ENCODE results near the gene FBXO30.

FBXO30 gene

GRCh38 chr6:145842693-145843546 lies 28.3 kb upstream of the FBXO30 start:
- no peak overlapping the region for H3K9ac ChIP-seq (ENCODE audit: low read length in 5 of 5)
- H3K27me3 ChIP-seq (ENCODE audit: control insufficient read depth in 5 of 5, insufficient read depth in 4 of 5, low read length in 5 of 5): no peaks in the 10 kb centered on the region
- no peak overlapping the region for H3K4me3 ChIP-seq (ENCODE audit: low read depth in 1 of 5, low read length in 5 of 5)
- peaks cover 0 to 18% (median 0%) of the 10 kb centered on the region in 5 donors for H3K4me1 ChIP-seq (ENCODE audit: control insufficient read depth in 5 of 5, insufficient read depth in 5 of 5, low read length in 5 of 5)
- H3K36me3 ChIP-seq (ENCODE audit: control insufficient read depth in 5 of 5, insufficient read depth in 5 of 5, low read length in 5 of 5): peaks cover 0 to 3% (median 0%) of the 10 kb centered on the region in 5 donors
- no peak overlapping the region for H3K27ac ChIP-seq (ENCODE audit: low read depth, low read length)
- no peaks in the 10 kb centered on the region for H3K9me3 ChIP-seq (ENCODE audit: control insufficient read depth in 5 of 5, low read length in 5 of 5)

- no peak overlapping the region for H3K27ac ChIP-seq (ENCODE audit: low read depth, low read length)
- H3K36me3 ChIP-seq (ENCODE audit: control insufficient read depth in 5 of 5, insufficient read depth in 5 of 5, low read length in 5 of 5): peaks cover 0 to 3% (median 0%) of the 10 kb centered on the region in 5 donors
- H3K9ac ChIP-seq (ENCODE audit: low read length in 5 of 5): no peak overlapping the region
- no peak overlapping the region for H3K4me3 ChIP-seq (ENCODE audit: low read depth in 1 of 5, low read length in 5 of 5)
- H3K27me3 ChIP-seq (ENCODE audit: control insufficient read depth in 5 of 5, insufficient read depth in 4 of 5, low read length in 5 of 5): no peaks in the 10 kb centered on the region
- H3K9me3 ChIP-seq (ENCODE audit: control insufficient read depth in 5 of 5, low read length in 5 of 5): no peaks in the 10 kb centered on the region
- H3K4me1 ChIP-seq (ENCODE audit: control insufficient read depth in 5 of 5, insufficient read depth in 5 of 5, low read length in 5 of 5): peaks cover 0 to 18% (median 0%) of the 10 kb centered on the region in 5 donors
Measured at GRCh38 chr6:145841668-145842067, 27.1 kb upstream of the FBXO30 start.

GRCh38 chr6:145839653-145840052 lies 25.1 kb upstream of the FBXO30 start:
- H3K4me1 ChIP-seq (ENCODE audit: control insufficient read depth in 5 of 5, insufficient read depth in 5 of 5, low read length in 5 of 5): peaks cover 0 to 12% (median 0%) of the 10 kb centered on the region in 5 donors
- no peaks in the 10 kb centered on the region for H3K9me3 ChIP-seq (ENCODE audit: control insufficient read depth in 5 of 5, low read length in 5 of 5)
- H3K9ac ChIP-seq (ENCODE audit: low read length in 5 of 5): no peak overlapping the region
- H3K4me3 ChIP-seq (ENCODE audit: low read depth in 1 of 5, low read length in 5 of 5): no peak overlapping the region
- no peak overlapping the region for H3K27ac ChIP-seq (ENCODE audit: low read depth, low read length)
- no peaks in the 10 kb centered on the region for H3K27me3 ChIP-seq (ENCODE audit: control insufficient read depth in 5 of 5, insufficient read depth in 4 of 5, low read length in 5 of 5)
- peaks cover 0 to 3% (median 0%) of the 10 kb centered on the region in 5 donors for H3K36me3 ChIP-seq (ENCODE audit: control insufficient read depth in 5 of 5, insufficient read depth in 5 of 5, low read length in 5 of 5)

GRCh38 chr6:145838305-145838704 lies 23.7 kb upstream of the FBXO30 start:
- no peak overlapping the region for H3K27ac ChIP-seq (ENCODE audit: low read depth, low read length)
- no peak overlapping the region for H3K4me3 ChIP-seq (ENCODE audit: low read depth in 1 of 5, low read length in 5 of 5)
- H3K9ac ChIP-seq (ENCODE audit: low read length in 5 of 5): no peak overlapping the region
- H3K27me3 ChIP-seq (ENCODE audit: control insufficient read depth in 5 of 5, insufficient read depth in 4 of 5, low read length in 5 of 5): no peaks in the 10 kb centered on the region
- H3K36me3 ChIP-seq (ENCODE audit: control insufficient read depth in 5 of 5, insufficient read depth in 5 of 5, low read length in 5 of 5): peaks cover 0 to 3% (median 0%) of the 10 kb centered on the region in 5 donors
- H3K4me1 ChIP-seq (ENCODE audit: control insufficient read depth in 5 of 5, insufficient read depth in 5 of 5, low read length in 5 of 5): peaks cover 0 to 10% (median 0%) of the 10 kb centered on the region in 5 donors
- no peaks in the 10 kb centered on the region for H3K9me3 ChIP-seq (ENCODE audit: control insufficient read depth in 5 of 5, low read length in 5 of 5)

GRCh38 chr6:145836772-145837171 lies 22.2 kb upstream of the FBXO30 start:
- no peaks in the 10 kb centered on the region for H3K4me1 ChIP-seq (ENCODE audit: control insufficient read depth in 5 of 5, insufficient read depth in 5 of 5, low read length in 5 of 5)
- no peak overlapping the region for H3K27ac ChIP-seq (ENCODE audit: low read depth, low read length)
- no peak overlapping the region for H3K9ac ChIP-seq (ENCODE audit: low read length in 5 of 5)
- no peaks in the 10 kb centered on the region for H3K27me3 ChIP-seq (ENCODE audit: control insufficient read depth in 5 of 5, insufficient read depth in 4 of 5, low read length in 5 of 5)
- no peaks in the 10 kb centered on the region for H3K9me3 ChIP-seq (ENCODE audit: control insufficient read depth in 5 of 5, low read length in 5 of 5)
- H3K4me3 ChIP-seq (ENCODE audit: low read depth in 1 of 5, low read length in 5 of 5): no peak overlapping the region
- H3K36me3 ChIP-seq (ENCODE audit: control insufficient read depth in 5 of 5, insufficient read depth in 5 of 5, low read length in 5 of 5): peaks cover 0 to 2% (median 0%) of the 10 kb centered on the region in 5 donors

- no peak overlapping the region for H3K27ac ChIP-seq (ENCODE audit: low read depth, low read length)
- H3K4me3 ChIP-seq (ENCODE audit: low read depth in 1 of 5, low read length in 5 of 5): no peak overlapping the region
- H3K9ac ChIP-seq (ENCODE audit: low read length in 5 of 5): no peak overlapping the region
- no peaks in the 10 kb centered on the region for H3K27me3 ChIP-seq (ENCODE audit: control insufficient read depth in 5 of 5, insufficient read depth in 4 of 5, low read length in 5 of 5)
- no peaks in the 10 kb centered on the region for H3K9me3 ChIP-seq (ENCODE audit: control insufficient read depth in 5 of 5, low read length in 5 of 5)
- no peaks in the 10 kb centered on the region for H3K36me3 ChIP-seq (ENCODE audit: control insufficient read depth in 5 of 5, insufficient read depth in 5 of 5, low read length in 5 of 5)
- no peaks in the 10 kb centered on the region for H3K4me1 ChIP-seq (ENCODE audit: control insufficient read depth in 5 of 5, insufficient read depth in 5 of 5, low read length in 5 of 5)
Measured at GRCh38 chr6:145836170-145836569, 21.6 kb upstream of the FBXO30 start.

- no peaks in the 10 kb centered on the region for H3K36me3 ChIP-seq (ENCODE audit: control insufficient read depth in 5 of 5, insufficient read depth in 5 of 5, low read length in 5 of 5)
- no peak overlapping the region for H3K4me3 ChIP-seq (ENCODE audit: low read depth in 1 of 5, low read length in 5 of 5)
- peaks cover 0 to 6% (median 0%) of the 10 kb centered on the region in 5 donors for H3K4me1 ChIP-seq (ENCODE audit: control insufficient read depth in 5 of 5, insufficient read depth in 5 of 5, low read length in 5 of 5)
- H3K9ac ChIP-seq (ENCODE audit: low read length in 5 of 5): no peak overlapping the region
- H3K27ac ChIP-seq (ENCODE audit: low read depth, low read length): no peak overlapping the region
- no peaks in the 10 kb centered on the region for H3K9me3 ChIP-seq (ENCODE audit: control insufficient read depth in 5 of 5, low read length in 5 of 5)
- H3K27me3 ChIP-seq (ENCODE audit: control insufficient read depth in 5 of 5, insufficient read depth in 4 of 5, low read length in 5 of 5): no peaks in the 10 kb centered on the region
Measured at GRCh38 chr6:145830612-145831011, 16.0 kb upstream of the FBXO30 start.

GRCh38 chr6:145829950-145830349 lies 15.4 kb upstream of the FBXO30 start:
- Histone ChIP-seq H3K9me3 (ENCODE audit: control insufficient read depth in 5 of 5, low read length in 5 of 5) (no peaks in the 10 kb centered on the region), H3K4me1 (ENCODE audit: control insufficient read depth in 5 of 5, insufficient read depth in 5 of 5, low read length in 5 of 5) (peaks cover 0 to 6% (median 0%) of the 10 kb centered on the region in 5 donors), H3K9ac (ENCODE audit: low read length in 5 of 5) (no peak overlapping the region), H3K36me3 (ENCODE audit: control insufficient read depth in 5 of 5, insufficient read depth in 5 of 5, low read length in 5 of 5) (no peaks in the 10 kb centered on the region), H3K27me3 (ENCODE audit: control insufficient read depth in 5 of 5, insufficient read depth in 4 of 5, low read length in 5 of 5) (no peaks in the 10 kb centered on the region), H3K4me3 (ENCODE audit: low read depth in 1 of 5, low read length in 5 of 5) (no peak overlapping the region), H3K27ac (ENCODE audit: low read depth, low read length) (no peak overlapping the region)

- H3K4me1 ChIP-seq (ENCODE audit: control insufficient read depth in 5 of 5, insufficient read depth in 5 of 5, low read length in 5 of 5): peaks cover 0 to 6% (median 0%) of the 10 kb centered on the region in 5 donors
- H3K27me3 ChIP-seq (ENCODE audit: control insufficient read depth in 5 of 5, insufficient read depth in 4 of 5, low read length in 5 of 5): no peaks in the 10 kb centered on the region
- H3K36me3 ChIP-seq (ENCODE audit: control insufficient read depth in 5 of 5, insufficient read depth in 5 of 5, low read length in 5 of 5): no peaks in the 10 kb centered on the region
- H3K9ac ChIP-seq (ENCODE audit: low read length in 5 of 5): no peak overlapping the region
- no peak overlapping the region for H3K4me3 ChIP-seq (ENCODE audit: low read depth in 1 of 5, low read length in 5 of 5)
- H3K27ac ChIP-seq (ENCODE audit: low read depth, low read length): no peak overlapping the region
- no peaks in the 10 kb centered on the region for H3K9me3 ChIP-seq (ENCODE audit: control insufficient read depth in 5 of 5, low read length in 5 of 5)
Measured at GRCh38 chr6:145829102-145829501, 14.5 kb upstream of the FBXO30 start.

- no peaks in the 10 kb centered on the region for H3K9me3 ChIP-seq (ENCODE audit: control insufficient read depth in 5 of 5, low read length in 5 of 5)
Measured at GRCh38 chr6:145824344-145824743, 9.7 kb upstream of the FBXO30 start.

More at GRCh38 chr6:145824344-145824743, 9.7 kb upstream of the FBXO30 start:
- H3K4me1 ChIP-seq (ENCODE audit: control insufficient read depth in 5 of 5, insufficient read depth in 5 of 5, low read length in 5 of 5): peaks cover 0 to 4% (median 0%) of the 10 kb centered on the region in 5 donors
- H3K36me3 ChIP-seq (ENCODE audit: control insufficient read depth in 5 of 5, insufficient read depth in 5 of 5, low read length in 5 of 5): peaks cover 0 to 3% (median 0%) of the 10 kb centered on the region in 5 donors
- H3K4me3 ChIP-seq (ENCODE audit: low read depth in 1 of 5, low read length in 5 of 5): no peak overlapping the region
- H3K9ac ChIP-seq (ENCODE audit: low read length in 5 of 5): no peak overlapping the region
- no peak overlapping the region for H3K27ac ChIP-seq (ENCODE audit: low read depth, low read length)
- no peaks in the 10 kb centered on the region for H3K27me3 ChIP-seq (ENCODE audit: control insufficient read depth in 5 of 5, insufficient read depth in 4 of 5, low read length in 5 of 5)
